SJSA1 (cell line): ENCODE results near the gene CHD1. TPM values are rescaled to one million over a fixed set of nuclear protein-coding genes. Genes with fewer than 3 reads are reported as not detected.

Source experiments
- total RNA-seq: library from RNA; depleted of rRNA; stranded (reverse); fragments of >200 nt; shearing (Covaris generic); gene quantifications from 2 replicates; pipeline ENCODE4 v1.2.3, GENCODE V29; 2014; rRNA removed

Gene CHD1
- total RNA-seq, 1 experiment from 2014 or later, result 61.0 TPM

Other genes starting within 250 kb of the CHD1 start
- gene RGMB, start 155.3 kb downstream of the CHD1 start, total RNA-seq, result 30.4 and 39.2 TPM in 2 replicates